Dermis blood vessel endothelial cell (primary cell): Measurements from ENCODE around the gene ADCY5. TPM values are rescaled to one million over a fixed set of nuclear protein-coding genes. Genes with fewer than 3 reads are reported as not detected.
"Not testable (repeated sequence)": the region's sequence is repeated elsewhere in the genome, so short reads cannot be mapped to it uniquely, and the experiment has no call there.

Experiments
- DNase-seq: peaks from one replicate; pipeline ENCODE4 v3.0.0; 2010
- total RNA-seq: library from RNA; depleted of rRNA; stranded (reverse); fragments of >200 nt; gene quantifications from 2 replicates; pipeline ENCODE4 v1.2.3, GENCODE V29; 2014

Gene ADCY5
- total RNA-seq, 1 donor from 2014 or later, result 0.17 TPM

DNA sequence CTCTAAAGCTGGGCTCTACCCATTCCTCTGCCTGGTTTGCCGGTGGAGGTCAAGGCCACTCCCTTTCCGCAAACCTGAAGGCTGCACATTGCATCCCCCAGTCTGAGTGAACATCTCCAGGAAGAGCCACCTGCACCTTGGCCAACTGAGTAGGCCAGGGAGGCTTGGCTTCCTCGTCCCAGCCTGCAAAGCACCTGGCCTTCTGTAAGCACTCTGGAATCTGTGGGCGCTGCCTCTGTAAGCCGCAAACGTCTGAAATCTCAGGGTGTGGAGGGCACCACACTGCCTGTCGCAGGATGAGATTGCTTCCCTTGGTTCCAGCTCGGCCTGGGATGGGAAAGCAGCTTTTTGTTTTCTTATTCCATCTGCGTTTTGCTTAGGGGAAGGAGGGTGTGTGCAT, 165.8 kb downstream of the ADCY5 start:
- DNase-seq, result no peak

DNA sequence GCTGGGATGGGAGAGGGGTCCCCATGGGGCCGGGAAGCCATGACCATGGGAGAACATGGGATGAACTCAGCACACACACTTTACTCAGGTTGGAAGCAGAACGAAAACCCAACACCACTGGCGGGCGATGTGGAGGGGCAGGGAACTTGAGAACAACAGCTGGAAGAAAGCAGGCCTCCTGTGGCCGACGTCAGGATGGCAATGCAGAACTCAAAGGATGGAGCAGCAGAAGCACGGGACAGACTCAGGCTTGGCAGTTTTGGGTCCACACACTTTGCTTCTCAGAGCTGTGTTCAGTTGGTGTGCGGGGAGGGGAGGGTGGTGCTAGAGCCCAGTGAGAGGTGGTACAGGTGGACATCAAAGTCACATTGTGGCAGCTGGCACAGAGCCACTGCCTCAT, 166.4 kb downstream of the ADCY5 start:
- no peak for DNase-seq

DNA sequence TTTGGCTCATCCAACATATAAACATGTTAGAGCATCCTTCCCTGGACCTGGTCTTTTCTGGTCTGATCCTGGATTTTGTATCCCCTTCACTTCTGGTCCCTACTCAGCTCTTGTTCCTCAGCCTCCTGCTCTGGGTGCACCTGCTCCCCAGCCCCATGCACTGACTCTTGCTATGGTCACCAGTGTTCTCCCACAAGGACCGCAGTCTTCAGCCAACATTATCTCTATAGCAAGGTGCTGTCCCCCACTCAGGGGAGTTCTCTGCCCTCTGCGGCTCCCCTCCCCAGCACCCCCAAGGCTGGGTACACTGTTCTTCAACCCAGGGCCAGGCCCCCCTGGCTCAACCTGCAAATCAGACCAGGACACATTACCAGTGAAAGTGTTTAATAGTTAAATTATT, 167.0 kb downstream of the ADCY5 start:
- DNase-seq, result no peak

DNA sequence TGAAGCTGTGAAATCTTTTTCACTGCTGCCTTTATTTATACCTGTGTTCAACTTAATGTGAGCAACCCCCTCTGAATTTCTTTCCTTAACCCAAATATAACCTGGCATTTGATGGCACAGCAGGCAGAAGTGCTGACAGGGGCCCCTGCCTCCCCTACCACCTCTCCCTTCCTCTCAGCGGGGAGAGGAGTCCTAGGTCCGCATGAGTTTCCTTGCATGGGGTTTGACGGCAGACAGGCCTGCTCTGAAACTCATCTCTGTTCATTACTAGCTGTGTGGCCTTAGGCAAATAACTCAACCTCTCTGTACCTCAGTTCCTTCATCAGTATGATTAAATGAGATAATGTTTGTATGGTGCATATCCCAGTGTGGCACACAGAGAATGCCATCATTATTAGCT, 167.5 kb downstream of the ADCY5 start:
- no peak for DNase-seq

DNA sequence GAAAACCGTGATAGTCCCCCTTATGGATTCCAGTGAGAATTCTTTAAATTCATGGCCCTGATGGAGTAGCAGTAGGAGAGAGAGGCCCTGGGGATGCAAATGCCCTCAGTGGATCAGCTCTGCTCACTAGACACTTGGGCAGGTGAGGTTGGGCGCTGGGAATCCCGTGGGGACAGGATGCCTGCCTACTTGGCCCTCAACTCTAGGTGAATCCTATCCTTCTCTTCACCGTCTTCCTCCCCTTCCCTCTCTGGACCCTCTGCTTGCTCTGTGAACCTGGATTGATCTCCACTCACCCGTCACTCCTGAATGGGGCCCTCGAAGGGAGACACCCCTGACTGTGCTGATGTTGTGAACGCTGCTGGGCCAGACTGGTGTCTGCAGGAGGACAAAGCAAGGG, 169.8 kb downstream of the ADCY5 start:
- no peak for DNase-seq

DNA sequence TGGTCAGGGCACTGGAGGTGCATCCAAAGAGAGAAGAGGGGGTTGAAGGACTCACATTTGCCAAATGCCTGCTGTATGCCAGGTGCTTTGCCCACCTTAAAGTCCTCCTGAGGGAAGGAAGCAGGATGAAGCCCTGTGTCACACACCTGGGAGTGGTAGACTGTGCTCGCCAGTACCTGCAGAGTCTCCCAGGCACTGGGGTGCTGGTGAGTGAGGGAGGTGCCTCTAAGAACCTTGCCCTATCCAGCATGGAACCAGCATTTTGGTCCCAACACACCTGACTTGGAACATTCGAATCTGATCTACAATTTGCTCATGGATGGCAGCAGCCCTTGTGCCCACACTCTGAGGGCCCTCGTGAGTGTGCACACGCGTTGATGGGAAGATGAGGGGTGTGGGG, 170.4 kb downstream of the ADCY5 start:
- no peak for DNase-seq

DNA sequence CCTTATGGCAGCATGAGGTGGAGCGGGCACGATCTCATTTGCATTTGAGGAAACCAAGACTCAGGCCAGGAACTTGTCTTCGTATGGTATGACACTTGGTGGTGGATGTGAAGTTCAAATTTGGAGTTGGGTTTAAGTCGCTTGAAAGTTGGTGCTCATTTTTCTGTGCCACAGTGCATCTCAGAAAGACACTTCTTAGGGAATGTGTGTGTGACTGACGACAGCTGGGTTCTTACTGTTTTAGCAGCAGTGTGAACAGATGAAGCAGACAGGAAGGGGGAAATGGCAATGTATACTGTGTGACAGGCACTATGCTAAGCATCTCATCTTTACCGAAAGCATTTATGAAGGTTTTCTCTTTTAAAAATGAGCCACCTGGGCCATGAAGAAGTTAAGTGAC, 171.8 kb downstream of the ADCY5 start:
- no peak for DNase-seq

DNA sequence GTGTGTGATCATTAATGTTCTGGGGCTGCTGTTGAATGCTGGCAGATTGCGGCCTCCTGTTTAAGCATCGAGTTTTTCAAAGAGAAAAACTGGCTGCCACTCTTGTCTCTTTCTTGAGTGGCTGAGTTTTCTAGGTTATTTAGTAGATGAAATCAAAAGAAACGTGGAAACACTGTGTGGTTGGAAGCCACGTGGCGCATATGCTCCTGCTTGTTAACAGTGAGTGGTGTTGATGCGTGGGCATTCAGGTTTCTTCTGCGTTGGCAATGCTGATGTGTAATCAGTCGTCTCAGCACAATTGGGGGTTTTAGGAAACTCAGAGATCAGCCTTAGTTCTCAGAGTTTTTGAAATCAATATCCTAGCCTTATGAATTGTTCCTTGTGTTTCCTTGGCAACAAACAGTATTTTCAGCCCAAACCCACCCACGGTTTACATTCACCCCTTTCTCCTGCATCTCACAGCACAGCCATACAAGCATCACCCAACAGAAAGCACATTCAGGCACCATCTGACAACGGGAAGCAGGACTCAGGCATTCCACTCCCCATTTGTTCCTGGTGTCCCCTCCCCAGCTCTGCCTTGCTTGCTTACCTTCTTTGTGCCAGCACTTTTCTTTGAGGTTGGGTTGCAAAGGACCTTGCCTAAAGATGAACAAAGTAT, 172.4 kb downstream of the ADCY5 start:
- DNase-seq, result no peak

DNA sequence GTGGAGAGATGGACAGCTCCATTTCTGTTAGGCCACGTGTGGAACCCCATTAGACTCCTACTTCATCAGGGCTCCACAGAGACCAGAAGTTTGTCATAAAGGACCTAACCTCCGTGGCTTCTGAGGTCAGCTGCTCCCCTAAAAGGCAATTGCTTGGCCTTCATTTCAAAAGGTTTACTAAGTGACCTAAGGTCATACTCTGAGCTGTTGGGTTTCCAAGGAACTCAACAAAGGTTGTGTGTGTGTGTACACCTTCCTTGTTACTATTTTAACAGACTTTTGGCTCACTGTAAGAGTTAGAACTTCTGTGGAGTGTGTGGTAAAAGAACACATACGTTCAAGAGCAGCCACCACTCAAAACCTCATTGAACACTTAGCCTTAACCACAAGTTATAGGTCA, 173.2 kb downstream of the ADCY5 start:
- DNase-seq, result no peak

DNA sequence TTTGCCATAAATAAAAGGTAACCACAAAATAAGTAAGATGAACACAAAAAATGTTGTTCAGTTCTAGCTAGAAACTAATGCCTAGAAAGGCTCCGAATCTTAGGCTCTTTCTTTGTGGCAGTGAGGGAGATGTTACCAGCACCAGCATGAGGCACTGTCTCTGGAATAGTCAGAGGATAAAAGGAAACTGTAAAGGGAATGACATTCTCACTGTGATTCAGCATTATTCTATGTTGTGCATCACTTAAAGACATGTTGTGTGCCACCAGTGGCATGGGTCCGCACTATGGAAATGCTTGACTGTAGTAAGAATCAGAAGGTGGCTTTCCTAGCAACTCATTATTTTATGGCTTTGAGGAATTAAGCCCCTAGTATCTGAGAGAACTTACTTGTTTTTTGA, 176.3 kb downstream of the ADCY5 start:
- peak; percentile 20 for DNase-seq

DNA sequence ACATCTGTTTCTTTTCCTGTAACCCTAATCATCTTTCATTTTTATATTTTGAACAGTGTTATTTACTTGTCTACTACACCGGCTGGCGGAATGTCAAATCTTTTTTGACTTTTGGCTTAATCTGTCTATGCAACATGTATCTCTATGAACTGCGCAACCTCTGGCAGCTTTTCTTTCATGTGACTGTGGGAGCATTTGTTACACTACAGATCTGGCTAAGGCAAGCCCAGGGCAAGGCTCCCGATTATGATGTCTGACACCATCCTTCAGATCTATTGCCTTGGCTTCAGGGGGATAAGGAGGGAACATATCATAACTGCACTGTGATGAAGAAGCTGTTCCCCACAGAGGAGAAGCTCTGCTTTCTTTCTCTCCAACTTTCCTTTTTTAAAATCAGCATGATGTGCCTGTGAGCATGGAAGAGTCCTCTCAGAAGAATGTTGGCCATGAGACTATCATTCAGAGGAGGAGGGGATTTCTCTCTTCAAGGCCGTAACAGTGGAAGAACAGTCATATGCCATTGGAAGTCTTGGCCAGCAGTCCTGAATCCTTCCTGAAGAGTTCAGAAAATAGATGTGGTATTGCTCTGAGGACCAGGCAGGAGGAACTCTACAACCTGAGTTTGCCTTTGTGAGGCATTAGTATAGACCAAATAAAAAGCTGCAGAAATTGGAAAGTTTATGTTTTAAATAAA, 177.3 kb downstream of the ADCY5 start:
- no peak for DNase-seq

DNA sequence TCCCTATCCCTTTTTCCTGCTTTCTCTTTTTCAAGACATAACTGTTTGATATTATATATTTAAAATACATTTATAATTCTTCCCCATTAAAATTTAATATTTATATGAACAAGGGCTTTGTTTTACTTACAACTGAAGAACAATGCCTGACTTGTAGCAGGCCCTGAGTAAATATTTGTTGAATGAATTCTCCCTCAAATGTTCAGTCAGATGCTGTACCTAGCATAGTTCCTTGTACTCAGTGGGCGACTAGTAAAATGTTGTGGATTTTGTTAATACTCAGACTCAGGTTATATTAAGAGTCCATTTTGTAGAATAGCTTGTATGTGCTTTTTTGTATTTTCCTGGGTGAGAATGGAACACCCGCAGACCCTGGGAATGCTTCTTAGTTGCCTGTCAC, 178.1 kb downstream of the ADCY5 start:
- DNase-seq, result no peak

DNA sequence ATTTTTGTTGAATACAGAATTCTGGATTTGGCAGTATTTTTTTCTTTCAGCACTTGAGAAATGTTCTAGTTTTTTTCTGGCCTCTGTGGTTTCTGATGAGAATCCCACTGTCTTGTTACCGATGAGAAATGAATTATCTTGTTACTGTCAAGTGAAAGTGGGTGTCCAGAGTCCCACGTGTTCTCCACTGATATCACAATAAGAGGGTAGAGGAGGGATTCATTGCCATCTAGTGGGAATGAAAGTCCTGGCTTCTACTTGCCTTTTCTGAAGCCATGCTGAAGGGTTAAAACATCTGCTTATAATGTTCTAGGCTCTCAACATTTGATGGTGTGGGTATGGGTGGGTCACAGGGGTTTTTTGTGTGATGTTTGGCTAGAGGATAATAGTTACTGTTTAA, 181.1 kb downstream of the ADCY5 start:
- DNase-seq, result peak; percentile 15

DNA sequence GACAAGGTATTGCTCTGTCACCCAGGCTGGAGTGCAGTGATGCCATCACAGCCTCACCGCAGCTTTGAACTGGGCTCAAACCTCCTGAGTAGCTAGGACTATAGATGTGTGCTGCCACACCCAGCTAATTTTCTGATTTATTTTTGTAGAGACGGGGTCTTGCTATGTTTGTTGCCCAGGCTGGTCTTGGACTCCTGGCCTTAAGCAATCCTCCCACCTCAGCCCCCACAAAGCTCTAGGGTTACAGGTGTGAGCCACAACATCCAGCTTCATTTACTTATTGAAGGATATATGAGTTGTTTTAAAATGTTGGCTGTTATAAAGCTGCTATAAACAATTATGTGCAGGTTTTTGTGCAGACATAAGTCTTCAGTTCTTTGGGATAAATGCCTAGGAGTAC, 184.9 kb downstream of the ADCY5 start:
- no peak for DNase-seq

DNA sequence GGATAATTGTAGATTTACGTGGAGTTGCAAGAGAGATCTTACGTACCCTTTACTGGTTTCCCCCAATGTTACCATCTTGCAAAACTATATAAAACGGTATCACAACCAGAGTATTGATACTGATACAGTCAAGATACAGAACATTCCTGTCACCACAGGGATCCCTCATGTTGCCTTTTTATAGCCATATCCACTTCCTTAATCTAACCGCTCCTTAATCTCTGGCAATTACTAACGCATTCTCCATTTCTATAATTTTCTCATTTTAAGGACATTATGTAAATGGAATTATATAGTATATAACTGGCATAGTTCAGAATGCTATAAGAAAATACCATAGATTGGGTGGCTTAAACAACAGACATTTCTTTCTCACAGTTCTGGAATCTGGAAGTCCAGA, 186.0 kb downstream of the ADCY5 start:
- DNase-seq, result no peak

DNA sequence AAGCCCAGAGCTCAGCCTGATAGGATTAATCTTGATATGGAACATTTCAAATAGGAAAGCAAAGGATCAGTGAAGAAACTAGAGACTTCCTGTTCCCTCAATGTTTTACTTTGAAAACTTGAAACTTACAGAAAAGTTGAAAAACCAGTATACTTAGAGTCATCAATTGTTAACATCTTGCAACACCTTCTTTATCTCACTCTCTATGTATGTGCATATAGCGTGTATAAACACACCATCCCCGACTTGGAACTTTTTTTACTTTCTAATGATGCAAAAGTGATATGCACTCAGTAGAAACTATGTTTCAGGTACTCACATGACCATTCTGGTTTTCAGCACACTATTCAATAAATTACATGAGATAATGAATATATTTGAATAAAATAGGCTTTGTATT, 186.7 kb downstream of the ADCY5 start:
- DNase-seq, result no peak

DNA sequence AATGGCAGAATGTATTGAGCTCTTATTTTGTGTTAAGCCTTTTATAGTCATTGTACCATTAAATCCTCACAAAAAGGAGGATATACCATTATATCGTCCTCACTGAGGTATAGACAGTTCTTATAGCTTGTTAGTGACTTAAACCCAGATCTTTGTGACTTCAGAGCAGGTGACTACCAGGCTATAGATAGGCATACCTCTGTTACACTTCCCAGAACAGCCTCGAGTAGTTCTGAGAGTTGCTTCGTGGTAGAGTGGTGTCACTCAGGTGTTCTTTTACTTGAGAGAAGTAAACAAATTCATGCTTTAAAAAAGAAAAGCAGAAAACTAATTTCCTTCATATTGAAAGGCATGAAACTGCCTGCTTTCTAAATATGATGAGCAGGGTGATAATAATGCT, 187.2 kb downstream of the ADCY5 start:
- no peak for DNase-seq

DNA sequence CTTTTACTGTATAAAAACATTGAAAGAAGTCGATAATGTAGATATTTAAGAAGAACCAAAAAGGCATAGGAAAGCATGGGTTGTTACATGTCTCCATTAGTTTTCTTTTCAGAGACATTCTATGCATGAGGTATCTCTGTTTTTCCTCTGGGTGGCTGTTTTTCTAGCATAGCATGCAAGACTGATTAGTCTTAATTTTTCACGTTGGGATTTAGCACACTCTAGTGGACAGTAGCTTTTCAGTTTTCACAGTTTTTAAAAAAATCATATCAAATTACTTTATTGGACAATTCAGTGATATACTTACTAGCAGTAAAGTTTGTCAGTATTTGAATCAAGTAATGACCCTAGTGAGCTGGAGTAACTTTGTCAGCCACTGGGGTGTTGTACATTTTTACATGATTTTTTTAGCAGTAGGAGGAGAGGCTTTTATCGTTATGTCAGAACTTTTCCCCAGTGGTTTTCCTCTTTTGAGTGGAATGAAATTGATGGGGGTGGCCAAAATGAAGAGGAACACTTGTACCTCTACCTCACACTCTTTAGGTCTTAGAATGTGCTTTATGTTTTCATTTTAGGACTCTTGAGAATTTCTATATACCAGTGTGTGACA, 190.0 kb downstream of the ADCY5 start:
- DNase-seq, result peak; percentile 77

DNA sequence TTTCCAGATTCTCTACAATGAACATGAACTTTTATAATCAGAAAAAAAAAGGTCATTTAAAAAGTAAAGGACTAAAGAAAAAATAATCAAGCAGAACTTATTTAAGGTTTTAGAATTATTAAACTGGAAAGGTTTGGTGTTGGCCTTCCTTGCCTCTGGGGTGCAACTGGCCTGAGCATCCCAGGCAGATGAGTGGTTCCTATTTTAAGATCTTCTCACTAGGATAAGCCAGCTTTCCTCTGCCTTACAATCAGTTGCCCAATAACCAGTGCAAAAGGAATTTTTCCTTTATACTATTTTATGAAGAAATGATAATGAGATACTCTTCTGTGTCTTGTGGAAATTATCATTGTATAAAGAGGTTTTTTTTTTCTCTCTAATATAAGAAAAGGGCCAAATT, 190.5 kb downstream of the ADCY5 start:
- no peak for DNase-seq

DNA sequence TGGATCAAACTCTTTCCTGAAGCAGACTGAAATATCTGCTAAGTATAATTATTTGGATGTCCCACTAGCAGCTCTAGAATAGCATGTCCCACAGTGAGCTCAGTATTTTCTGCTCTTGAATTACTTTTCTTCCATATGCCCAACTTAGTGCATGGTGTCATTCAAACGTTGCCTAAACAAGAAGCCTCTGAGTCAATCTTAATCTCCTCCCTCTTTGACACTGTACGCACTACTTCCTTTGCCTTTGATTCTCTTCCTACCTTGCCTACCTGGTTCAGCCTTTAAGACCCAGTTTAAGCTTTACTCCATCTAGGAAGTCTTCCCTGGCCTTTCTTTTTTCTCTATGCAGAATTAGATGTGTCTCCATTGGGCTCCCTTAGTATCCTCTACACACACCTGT, 192.6 kb downstream of the ADCY5 start:
- DNase-seq, result no peak

DNA sequence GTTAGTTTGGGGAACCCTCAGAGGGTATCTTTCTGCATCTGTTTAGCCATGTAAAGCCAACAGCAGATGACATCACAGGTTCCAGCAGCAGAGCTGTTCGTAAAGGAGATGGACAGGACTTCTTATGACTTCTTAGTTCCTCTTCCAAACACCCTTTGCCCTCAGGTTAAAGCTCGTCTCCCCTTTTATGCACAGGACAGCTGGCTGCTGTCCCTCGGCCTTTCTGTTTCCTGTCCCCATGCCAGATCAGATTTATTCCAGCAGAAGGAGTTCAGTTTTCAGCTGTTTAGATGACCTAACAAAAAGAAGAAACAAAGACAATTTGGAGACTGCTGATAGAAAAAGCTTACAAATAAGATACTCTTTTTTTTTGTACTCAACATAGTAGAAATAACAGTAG, 202.0 kb downstream of the ADCY5 start:
- DNase-seq, result peak; percentile 14

DNA sequence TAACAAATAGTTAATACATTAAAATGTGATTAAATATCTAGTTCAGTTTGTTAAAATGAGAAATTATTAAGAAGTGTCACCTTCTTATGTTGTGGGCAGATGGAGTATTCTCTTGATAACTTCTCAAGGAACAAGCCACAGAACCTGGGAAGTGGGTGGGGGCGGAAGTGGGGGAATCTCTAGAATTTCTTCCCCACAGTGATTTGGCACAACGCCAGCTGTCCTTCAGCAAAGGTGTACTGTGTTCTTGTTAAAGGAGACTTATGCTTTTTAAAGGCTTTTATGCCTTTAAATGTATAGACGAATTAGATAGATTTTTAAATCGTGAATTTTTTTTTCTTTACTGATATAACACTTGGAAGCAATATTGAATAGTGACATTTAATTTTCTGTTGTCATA, 204.8 kb downstream of the ADCY5 start:
- DNase-seq, result peak; percentile 3

DNA sequence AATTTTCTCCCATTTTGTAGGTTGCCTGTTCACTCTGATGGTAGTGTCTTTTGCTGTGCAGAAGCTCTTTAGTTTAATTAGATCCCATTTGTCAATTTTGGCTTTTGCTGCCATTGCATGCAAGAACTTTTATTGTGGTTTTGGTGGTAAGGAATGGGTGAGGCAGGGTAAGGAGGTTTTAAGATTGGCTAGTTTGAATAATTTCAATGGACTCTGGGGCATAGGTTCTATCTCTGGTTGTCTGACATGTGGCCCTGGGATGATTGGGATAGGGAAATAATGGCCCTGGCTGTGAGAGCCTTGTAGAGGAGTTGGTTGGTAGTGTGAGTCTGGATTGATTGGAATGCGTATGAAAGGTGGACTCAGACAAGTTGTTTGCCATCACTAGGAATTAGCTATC, 209.1 kb downstream of the ADCY5 start:
- no peak for DNase-seq

DNA sequence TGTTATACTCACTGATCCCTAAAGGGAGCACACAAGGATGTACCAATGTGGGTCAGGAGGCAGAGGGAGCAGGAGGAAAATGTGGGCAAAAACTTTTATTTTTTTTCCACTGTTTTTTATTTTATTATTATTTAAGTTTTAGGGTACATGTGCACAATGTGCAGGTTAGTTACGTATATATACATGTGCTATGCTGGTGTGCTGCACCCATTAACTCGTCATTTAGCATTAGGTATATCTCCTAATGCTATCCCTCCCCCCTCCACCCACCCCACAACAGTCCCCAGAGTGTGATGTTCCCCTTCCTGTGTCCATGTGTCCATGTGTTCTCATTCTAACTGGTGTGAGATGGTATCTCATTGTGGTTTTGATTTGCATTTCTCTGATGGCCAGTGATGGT, 209.7 kb downstream of the ADCY5 start:
- DNase-seq, result not testable (repeated sequence)
